ENCODE results near the gene P3R3URF. TPM values are rescaled to one million over a fixed set of nuclear protein-coding genes. Genes with fewer than 3 reads are reported as not detected.

The P3R3URF gene
- total RNA-seq, 1 experiment from 2014 or later = not detected

DNA sequence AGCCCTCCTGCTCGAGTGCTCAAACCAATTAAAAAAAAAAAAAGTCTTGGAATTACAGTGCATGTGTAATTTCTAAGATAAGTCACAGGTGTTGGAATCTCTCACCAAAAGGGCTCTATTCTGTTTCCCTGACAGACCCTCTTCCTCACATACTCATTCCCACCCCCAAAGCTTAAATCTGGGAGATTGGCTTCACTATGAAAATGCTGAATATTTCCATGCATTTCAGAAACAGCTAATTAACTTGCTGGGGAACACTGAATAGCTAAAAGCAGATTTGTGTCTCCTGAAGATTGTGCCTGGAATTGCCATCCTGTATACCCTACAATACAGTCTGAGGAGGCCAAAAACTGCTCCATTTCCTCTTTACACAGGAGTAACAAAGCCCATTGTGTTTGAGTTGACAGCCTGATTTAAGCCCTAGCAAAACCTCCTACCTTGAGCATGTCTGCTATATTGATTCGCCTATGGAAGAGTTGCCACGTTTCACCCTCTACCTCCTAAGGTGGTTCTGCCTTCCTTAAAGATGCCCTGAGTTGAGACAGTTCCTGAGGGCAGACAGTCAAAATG is 42.4 kb downstream of the P3R3URF start:
- DNase-seq (ENCODE audit: low read depth) = no peak

GRCh38 chr1:46133181-46133658 is 43.1 kb downstream of the P3R3URF start:
- DNase-seq (ENCODE audit: low read depth) = no peak

DNA sequence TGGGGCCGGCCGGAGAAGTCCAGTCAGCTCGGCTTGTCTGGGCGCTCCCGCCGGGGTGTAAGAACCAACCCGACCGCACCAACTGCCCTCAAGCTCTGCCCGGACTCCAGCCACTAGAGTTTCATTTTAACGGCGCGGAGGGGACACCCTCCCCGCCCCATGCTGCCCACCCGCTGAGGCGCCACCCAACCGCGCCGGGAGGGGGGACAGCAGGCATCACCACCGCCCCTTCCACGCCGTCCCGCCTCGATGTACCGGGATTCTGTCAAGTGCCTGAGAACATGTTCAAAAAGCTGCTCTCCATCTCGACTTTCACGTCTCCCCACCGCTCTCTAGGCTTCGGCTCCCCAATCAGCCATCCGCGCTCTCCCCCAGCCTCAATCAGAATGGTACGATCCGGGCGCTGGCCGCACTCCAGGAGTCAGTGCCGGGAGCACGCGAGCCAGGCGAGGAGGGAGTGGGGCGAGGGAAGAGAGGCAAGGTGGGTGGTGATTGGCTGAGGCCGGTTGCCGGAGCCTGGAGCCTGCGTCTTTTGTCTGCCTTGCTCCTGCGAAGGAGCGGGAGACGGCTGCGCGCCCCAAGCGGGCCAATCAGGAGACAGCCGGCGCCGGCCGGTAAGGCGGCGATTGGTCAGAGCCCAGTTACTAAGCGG is 43.6 kb downstream of the P3R3URF start, which contains the start of gene PIK3R3:
Gene PIK3R3 (minus strand): TSS at position 101 of the 652 bp plus-strand sequence. CDS start 677 bp downstream, outside the sequence.
- DNase-seq (ENCODE audit: low read depth) = peak; percentile 99

DNA sequence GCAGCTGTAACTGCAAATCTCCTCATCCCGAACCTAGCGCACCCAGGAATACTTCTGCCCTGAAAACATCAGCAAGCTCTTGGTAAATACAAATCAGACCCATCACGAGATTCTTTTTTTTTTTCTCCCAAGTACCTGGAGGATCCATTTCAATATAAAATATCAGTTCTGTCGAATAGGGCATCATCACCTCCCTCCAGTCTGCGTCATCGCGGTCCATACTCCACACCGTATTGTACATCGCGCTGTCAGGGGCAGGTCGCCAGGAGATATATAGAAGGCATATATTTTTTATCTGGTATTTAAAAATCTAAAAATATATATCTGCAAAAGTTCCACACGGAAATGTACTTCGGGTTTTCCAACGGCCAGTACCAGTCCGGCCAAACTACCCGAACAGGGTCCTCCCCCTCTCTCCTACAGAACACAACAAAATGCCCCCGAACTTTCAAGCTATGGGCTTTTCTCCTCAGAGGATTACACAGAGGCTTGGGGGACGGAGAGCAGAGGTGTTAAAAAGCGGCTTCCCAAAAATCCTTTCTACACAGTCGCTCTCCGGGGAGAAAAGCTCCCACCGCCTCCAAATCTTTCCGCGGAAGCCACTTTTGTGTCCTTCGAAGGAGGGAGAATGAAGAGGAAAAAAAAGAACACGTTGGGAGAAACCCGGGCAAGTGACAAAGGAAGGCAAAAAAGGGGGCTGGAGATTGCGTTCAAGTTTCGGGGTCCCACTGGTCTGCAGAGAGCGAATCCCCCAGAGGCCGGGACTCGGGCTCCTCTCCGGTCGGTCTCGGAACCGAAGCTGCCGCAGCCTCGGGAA is 44.4 kb downstream of the P3R3URF start:
- peak; percentile 37 for DNase-seq (ENCODE audit: low read depth)

GRCh38 chr1:46131093-46131492 is 45.2 kb downstream of the P3R3URF start:
- no peak for DNase-seq (ENCODE audit: low read depth)

DNA sequence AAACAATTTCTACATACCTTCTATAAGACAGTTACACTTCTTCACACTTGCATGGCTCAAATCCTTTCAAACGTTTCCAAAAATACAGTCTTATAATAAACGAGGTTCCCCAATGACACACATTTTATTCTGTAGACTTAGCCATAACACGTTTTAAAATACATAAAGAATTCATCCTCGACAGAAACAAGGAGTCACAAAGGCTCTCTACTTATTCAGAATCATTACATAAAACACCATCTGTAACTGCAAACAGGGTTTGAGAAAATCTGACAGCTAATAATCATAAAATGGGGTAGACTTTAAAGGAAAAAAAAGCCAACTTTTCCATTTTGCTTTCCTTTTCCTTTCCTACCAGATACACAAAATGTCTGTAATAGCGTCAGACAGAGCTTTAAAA is 45.7 kb downstream of the P3R3URF start:
- no peak for DNase-seq (ENCODE audit: low read depth)

DNA sequence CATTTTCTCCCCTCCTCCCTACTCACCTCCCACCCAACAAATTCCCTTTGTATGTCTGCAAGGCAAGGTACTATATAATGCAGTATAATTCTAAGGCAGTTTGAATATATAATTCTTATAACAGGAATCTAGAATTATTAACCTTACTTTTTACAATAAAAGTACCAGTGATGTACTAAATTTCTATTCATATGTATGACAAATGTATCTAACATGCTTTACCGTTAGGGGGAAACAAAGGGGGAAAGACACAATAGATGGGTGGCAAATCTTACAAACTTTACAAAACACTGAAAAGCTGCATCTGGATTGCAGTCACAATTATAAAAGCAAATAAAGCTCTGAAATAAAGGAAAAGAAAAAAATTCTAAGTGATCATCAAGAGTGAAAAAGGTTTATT is 46.2 kb downstream of the P3R3URF start:
- DNase-seq (ENCODE audit: low read depth) = no peak

- DNase-seq (ENCODE audit: low read depth) = no peak
These were observed 47.9 kb downstream of the P3R3URF start for GRCh38 chr1:46128344-46128743.

Small RNA genes within 50 kb of the gene (small RNA-seq; reads per million reads assigned to genes)
- gene AL672043.1 = not detected

Other genes with a start within 250 kb of the P3R3URF start
- gene PIK3R3, start 43.9 kb downstream of the P3R3URF start, total RNA-seq (2014; rRNA removed; shearing (Covaris generic)) = 2.1 and 2.6 TPM in 2 replicates
- gene TSPAN1, start 1.4 kb downstream of the P3R3URF start, total RNA-seq (2014; rRNA removed; shearing (Covaris generic)) = 0.77 and 2.4 TPM in 2 replicates
- 101 and 110 TPM in 2 replicates for gene POMGNT1, start 21.9 kb upstream of the P3R3URF start, total RNA-seq (2014; rRNA removed; shearing (Covaris generic))
- 0.40 and 0.63 TPM in 2 replicates for gene LURAP1, start 26.8 kb upstream of the P3R3URF start, total RNA-seq (2014; rRNA removed; shearing (Covaris generic))
- 12.2 and 17.6 TPM in 2 replicates for gene RAD54L, start 71.3 kb upstream of the P3R3URF start, total RNA-seq (2014; rRNA removed; shearing (Covaris generic))
- gene LRRC41, start 127.1 kb upstream of the P3R3URF start, total RNA-seq (2014; rRNA removed; shearing (Covaris generic)) = 92.6 and 103 TPM in 2 replicates
- 681 and 1,071 TPM in 2 replicates for gene UQCRH, start 127.2 kb upstream of the P3R3URF start, total RNA-seq (2014; rRNA removed; shearing (Covaris generic))
- 14.9 and 19.8 TPM in 2 replicates for gene NSUN4, start 164.3 kb upstream of the P3R3URF start, total RNA-seq (2014; rRNA removed; shearing (Covaris generic))
- gene FAAH, start 217.8 kb upstream of the P3R3URF start, total RNA-seq (2014; rRNA removed; shearing (Covaris generic)) = 0.33 and 0.35 TPM in 2 replicates

Measured in HT1080 (cell line).